ENCODE data around the gene TMED7.

DNA sequence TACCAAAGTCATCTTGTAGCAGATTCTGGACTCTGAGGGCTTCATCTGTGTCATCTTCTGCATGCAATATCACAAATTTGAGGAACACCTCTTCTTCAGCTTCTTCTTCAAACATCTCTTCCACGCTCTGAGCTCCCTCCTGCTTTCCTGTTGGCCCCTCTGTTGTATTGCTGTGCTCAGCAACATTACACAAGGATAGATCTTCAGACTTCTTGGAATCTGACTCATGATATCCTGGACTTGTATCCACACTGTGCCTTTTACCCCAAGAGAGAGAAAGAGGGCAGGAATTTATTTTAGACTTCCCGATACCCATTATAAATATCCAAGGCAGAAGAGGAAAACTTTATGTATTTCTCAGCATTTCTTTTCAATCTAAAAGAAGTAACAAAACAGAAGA is 44.9 kb downstream of the TMED7 start:
- TF ChIP-seq, protein P1, sequence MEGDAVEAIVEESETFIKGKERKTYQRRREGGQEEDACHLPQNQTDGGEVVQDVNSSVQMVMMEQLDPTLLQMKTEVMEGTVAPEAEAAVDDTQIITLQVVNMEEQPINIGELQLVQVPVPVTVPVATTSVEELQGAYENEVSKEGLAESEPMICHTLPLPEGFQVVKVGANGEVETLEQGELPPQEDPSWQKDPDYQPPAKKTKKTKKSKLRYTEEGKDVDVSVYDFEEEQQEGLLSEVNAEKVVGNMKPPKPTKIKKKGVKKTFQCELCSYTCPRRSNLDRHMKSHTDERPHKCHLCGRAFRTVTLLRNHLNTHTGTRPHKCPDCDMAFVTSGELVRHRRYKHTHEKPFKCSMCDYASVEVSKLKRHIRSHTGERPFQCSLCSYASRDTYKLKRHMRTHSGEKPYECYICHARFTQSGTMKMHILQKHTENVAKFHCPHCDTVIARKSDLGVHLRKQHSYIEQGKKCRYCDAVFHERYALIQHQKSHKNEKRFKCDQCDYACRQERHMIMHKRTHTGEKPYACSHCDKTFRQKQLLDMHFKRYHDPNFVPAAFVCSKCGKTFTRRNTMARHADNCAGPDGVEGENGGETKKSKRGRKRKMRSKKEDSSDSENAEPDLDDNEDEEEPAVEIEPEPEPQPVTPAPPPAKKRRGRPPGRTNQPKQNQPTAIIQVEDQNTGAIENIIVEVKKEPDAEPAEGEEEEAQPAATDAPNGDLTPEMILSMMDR (conservative IDR thresholded peaks at IDR 0.05 in 1 of 2, IDR thresholded peaks at IDR 0.05 in 1 of 2; ENCODE audit: extremely low read depth in 1 of 2, insufficient read depth in 1 of 2, low read depth in 1 of 2, low read length in 2 of 2) = no peak
- TF ChIP-seq EZH2 (IDR thresholded peaks at IDR 0.05; ENCODE audit: borderline replicate concordance, low read length) = no peak

Measured in mammary epithelial cell (primary cell).